Activated T-cell treated with anti-CD3 and anti-CD28 coated beads for 24 hours (primary cell): ENCODE data around the gene CTBP2.
"Not testable (repeated sequence)": the region's sequence is repeated elsewhere in the genome, so short reads cannot be mapped to it uniquely, and the experiment has no call there.

Experiments
- DNase-seq: peaks from one replicate; pipeline ENCODE4 v3.0.0-alpha.2; 2020; ENCODE audit warnings: low read depth

The CTBP2 gene

GRCh38 chr10:125186431-125187170 lies 26.2 kb upstream of the CTBP2 start:
- DNase-seq = no peak

GRCh38 chr10:125179107-125179506 lies 18.7 kb upstream of the CTBP2 start:
- not testable (repeated sequence) for DNase-seq

DNA sequence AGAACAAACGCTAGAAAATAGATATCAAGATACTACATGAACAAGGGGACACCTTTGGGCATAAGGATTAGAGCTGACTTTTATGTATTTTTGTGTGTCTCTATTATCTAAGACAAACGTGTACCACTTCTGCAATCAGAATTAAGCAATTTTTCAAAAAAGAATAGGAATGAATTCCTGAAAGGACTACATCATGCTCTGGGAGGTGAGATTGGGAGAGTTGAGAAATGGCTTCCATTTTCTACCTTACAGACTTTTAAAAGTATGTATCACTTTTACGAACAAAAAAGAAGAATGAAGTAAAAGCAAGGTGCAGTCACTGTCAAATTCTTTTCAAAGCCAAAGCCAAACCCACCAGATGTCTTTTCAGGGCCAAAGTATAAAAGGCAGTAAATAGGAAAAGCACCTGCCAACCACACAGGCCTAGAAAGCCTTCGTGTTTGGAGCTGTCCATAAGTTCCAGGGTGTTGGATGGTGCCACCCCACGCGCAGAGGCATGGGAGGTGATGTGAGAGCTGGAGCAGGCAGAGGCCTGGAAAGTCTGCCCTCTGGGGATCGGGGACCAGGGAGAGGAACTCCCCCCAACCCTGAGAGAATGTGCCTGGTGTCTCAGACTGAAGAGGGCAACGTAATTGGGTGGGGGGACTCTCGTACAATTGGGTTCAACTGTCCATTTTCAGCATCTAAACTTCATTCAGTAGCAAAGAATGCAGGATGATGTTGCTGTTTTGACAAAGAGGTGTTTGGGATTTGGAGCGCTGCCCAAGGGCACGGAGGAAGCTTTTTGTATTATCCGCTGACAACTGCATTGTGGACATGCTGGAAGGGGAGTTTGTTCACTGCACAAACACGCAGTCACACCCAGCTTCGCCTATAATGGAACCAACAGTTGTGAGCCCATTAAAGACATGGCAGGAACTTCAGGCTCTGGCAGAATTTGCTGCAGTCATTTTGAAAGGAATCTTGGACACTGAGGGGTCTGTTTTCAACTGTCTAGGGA lies 17.6 kb upstream of the CTBP2 start:
- no peak for DNase-seq

- DNase-seq = no peak
Observed at GRCh38 chr10:125175807-125176206, 15.4 kb upstream of the CTBP2 start.

GRCh38 chr10:125174360-125174759 lies 14.0 kb upstream of the CTBP2 start:
- no peak for DNase-seq

GRCh38 chr10:125172694-125173093 lies 12.3 kb upstream of the CTBP2 start:
- no peak for DNase-seq

DNA sequence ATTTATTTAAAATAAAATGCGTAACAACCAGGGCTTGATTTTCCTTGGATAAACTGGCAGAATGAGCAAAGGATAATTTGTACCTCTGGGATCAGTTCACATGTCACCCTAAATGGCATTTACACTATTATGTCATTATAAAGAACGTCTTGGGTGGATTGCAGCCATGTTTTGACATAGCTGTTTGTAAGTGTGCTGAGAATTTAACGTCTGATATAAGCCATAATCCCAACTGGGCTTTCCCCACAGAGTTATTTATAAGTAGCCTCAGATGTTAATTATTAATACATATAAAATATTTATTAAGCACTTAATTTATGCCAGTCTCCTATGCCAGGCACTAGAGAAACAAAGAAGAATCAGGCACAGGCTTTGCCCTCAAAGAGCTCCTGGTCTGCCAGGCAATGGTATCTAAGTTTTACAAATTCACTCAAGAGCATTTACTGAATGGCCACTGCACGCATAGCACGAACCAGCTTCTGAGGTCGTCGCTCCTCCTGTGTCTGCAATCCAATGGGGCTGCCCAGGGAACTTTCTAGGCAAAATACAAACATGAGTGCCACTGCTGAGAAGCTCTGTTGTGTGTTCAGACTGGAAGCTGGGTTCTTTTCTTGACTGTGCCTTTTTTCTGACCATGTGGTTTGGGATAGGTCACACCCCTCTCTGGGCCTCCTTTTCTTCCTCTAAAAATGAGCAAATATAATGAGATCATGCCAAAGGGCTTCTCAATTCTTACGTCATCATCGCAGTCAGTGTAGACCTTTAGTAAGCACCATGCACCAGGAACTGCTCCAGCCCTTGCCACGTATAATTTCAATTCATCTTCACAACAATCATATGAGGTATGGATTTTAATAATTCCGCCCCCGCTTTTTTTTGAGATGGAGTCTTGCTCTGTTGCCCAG lies 11.3 kb upstream of the CTBP2 start:
- no peak for DNase-seq

- no peak for DNase-seq
Observed at GRCh38 chr10:125169915-125170314, 9.6 kb upstream of the CTBP2 start.

- DNase-seq = no peak
Observed at GRCh38 chr10:125169279-125169678, 8.9 kb upstream of the CTBP2 start.

GRCh38 chr10:125166658-125167057 lies 6.3 kb upstream of the CTBP2 start:
- no peak for DNase-seq

DNA sequence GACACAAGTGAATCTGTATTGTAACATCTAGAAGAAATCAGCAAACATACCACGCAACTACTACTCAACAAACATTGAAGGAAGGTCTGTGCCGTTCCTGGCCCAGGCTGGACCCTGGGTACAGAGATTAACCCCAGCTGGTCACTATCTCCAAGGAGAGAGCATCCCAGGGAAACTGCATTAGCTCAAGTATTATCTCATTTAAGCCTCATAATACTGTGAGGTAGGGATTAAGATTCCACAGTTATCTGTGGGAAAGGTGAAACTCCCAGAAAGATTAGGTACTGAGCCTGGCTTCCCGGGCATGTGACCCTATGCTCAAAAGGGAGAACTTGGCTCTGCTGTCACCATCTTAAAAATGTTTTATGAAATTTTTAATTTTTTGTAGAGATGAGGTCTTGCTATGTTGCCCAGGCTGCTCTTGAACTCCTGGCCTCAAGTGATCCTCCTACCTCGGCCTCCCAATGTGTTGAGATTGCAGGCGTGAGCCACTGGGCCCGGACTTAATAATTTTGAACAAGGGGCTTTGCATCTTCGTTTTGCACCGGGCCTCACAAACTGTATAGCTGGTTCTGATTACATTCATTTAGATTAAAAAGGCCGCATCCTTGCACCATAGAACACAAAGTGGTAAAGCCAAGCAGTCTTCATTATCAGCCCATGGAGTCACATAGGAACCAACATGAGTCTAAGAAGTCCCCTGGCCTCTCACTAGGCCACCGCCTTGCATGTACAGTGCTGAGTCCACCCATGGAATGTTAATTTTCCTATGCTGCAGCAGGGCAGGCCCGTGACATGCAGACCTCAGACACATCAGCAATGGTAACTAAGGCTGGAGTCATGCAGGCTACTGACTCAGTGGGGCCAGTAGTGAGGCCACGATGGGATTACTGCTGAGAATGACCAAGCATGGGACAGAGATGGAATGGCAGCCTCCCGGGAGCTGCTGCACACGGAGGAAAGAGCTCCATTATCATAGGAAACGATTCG lies 5.5 kb upstream of the CTBP2 start:
- no peak for DNase-seq

GRCh38 chr10:125164421-125164820 lies 4.1 kb upstream of the CTBP2 start:
- no peak for DNase-seq

GRCh38 chr10:125163803-125164202 lies 3.4 kb upstream of the CTBP2 start:
- DNase-seq = no peak

- not testable (repeated sequence) for DNase-seq
Observed at GRCh38 chr10:125163312-125163711, 2.9 kb upstream of the CTBP2 start.

- DNase-seq = no peak
Observed at GRCh38 chr10:125162120-125162931, 2.0 kb upstream of the CTBP2 start.

DNA sequence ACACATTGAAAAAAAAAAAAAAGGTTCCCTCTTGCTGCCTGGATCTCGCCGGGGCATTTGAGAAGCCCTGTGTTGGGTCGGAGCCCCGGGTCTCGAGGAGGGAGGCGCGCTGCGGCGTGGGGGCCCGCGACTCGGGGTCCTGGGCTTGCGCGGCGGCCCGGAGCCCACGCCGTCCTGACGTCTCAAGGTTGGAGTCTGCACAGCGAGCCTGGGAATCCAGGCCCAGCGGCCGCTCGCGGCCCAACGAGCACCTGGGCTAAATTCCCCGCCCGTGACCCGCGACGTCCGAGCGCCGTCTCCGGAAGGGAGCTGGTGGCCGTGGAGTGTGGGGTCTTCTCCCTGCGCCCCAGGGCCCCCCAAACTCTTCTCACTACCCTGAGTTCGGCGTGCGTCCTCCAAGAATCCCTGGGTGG lies 1.4 kb upstream of the CTBP2 start:
- DNase-seq = no peak

- no peak for DNase-seq
Observed at GRCh38 chr10:125160856-125161706, 718 bp upstream of the CTBP2 start.

GRCh38 chr10:125159486-125159931 lies 854 bp downstream of the CTBP2 start:
- no peak for DNase-seq
